LNCaP clone FGC (cell line): ENCODE measurements around the gene SGF29.
A peak's percentile ranks its signal among the peaks of the same experiment; 100 is the strongest.

Source experiments
- DNase-seq: peaks from one replicate; pipeline ENCODE4 v3.0.0-alpha.2; 2011; ENCODE audit warnings: low read depth
- H3K4me3 ChIP-seq: 2 replicates; pipeline ENCODE4 v1.5.1; 2011; ENCODE audit warnings: mild to moderate bottlenecking, low read depth, low read length, control low read depth
- CTCF ChIP-seq: IDR thresholded peaks from 2 replicates; pipeline ENCODE4 v1.5.1; 2012; ENCODE audit warnings: mild to moderate bottlenecking; ENCODE audit not compliant: control insufficient read depth, insufficient read depth; ENCODE audit errors: extremely low read depth

The SGF29 gene

GRCh38 chr16:28553776-28554633, at the start of gene SGF29:
Gene SGF29, plus strand, starts transcription at chr16:28553920. Its CDS starts 27,150 bp downstream, at chr16:28581070.
- H3K4me3 ChIP-seq = peak within 1 kb of the TSS; percentile 62
- TF ChIP-seq CTCF = peak; percentile 40
- DNase-seq = peak; percentile 77

GRCh38 chr16:28504707-28505404, 48.9 kb upstream of the SGF29 start:
- DNase-seq = peak; percentile 91
- no peak overlapping the region for H3K4me3 ChIP-seq
- TF ChIP-seq CTCF = no peak

- no peak for TF ChIP-seq CTCF
- H3K4me3 ChIP-seq = no peak overlapping the region
- DNase-seq = no peak
Measured at GRCh38 chr16:28505489-28506137, 48.1 kb upstream of the SGF29 start.

GRCh38 chr16:28511031-28511430, 42.7 kb upstream of the SGF29 start:
- DNase-seq = no peak
- TF ChIP-seq CTCF = no peak
- no peak overlapping the region for H3K4me3 ChIP-seq

GRCh38 chr16:28511801-28512789, 41.6 kb upstream of the SGF29 start:
- TF ChIP-seq CTCF = no peak
- no peak overlapping the region for H3K4me3 ChIP-seq
- no peak for DNase-seq

- H3K4me3 ChIP-seq = no peak overlapping the region
- no peak for DNase-seq
- no peak for TF ChIP-seq CTCF
Measured at GRCh38 chr16:28513484-28514181, 40.1 kb upstream of the SGF29 start.
